G401 (cell line): Measurements from ENCODE around the gene POLR3GL. TPM values are rescaled to one million over a fixed set of nuclear protein-coding genes. Genes with fewer than 3 reads are reported as not detected.
"Not testable (repeated sequence)": the region's sequence is repeated elsewhere in the genome, so short reads cannot be mapped to it uniquely, and the experiment has no call there.

Source experiments
- DNase-seq: peaks from one replicate; pipeline ENCODE4 v3.0.0-alpha.2; 2015; ENCODE audit warnings: low spot score
- in situ Hi-C: cut with HindIII; loops from 2 replicates; pipeline ENCODE4 v1.10.0; 2016; ENCODE audit warnings: low sequenced_read_pairs, mixed read lengths
- total RNA-seq: library from RNA; depleted of rRNA; stranded (reverse); fragments of >200 nt; shearing (Covaris generic); gene quantifications from 2 replicates; pipeline ENCODE4 v1.2.3, GENCODE V29; 2014; rRNA removed

The POLR3GL gene, protein sequence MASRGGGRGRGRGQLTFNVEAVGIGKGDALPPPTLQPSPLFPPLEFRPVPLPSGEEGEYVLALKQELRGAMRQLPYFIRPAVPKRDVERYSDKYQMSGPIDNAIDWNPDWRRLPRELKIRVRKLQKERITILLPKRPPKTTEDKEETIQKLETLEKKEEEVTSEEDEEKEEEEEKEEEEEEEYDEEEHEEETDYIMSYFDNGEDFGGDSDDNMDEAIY
- total RNA-seq = 13.4 and 13.5 TPM in 2 replicates

DNA sequence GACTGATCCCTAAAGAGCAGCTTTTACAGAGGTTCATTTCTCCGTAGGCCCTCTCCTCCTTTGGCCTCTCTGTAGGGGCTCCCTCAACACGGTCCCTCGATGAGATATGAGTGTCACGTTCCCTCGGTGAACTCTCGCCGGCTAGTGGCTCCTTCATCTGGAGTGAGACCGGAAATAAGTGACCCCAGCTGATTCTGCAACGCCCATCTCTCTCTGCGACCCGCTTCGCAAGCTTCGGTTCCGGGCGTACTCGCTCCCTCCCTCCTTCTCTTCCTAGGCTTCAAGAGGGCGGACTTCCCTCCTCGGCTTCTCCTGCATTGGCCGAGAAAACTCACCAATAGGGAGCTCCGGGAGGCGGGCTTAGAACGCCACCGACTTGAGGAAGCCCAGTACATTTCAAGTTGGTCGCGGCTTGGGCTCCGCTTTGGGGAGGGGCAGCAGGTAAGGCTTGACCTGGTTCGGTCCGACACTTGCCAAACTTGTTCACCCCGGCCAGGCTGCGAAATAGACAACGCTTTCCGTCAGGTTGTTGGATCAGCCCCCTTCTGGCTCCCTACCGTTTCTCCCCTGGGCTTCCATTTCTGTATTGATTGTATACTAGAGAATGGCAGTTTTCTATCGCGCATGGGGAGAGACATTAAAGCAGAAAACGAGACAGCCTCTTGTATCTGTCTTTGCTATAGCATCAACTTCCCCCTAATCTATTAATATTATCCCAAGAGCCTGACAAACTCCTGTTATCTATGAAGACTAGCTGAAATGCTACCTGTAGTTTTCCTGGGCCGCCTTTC is at the start of gene POLR3GL, which contains the start of gene ANKRD34A:
POLR3GL (plus strand) TSS at position 363 of the 791 bp plus-strand sequence. CDS start 10,176 bp downstream, outside the sequence.
ANKRD34A (minus strand) TSS at position 248 of the 791 bp plus-strand sequence. CDS start 2,816 bp downstream, outside the sequence.
- in situ Hi-C loops = no loop called here
- DNase-seq = peak; percentile 99

DNA sequence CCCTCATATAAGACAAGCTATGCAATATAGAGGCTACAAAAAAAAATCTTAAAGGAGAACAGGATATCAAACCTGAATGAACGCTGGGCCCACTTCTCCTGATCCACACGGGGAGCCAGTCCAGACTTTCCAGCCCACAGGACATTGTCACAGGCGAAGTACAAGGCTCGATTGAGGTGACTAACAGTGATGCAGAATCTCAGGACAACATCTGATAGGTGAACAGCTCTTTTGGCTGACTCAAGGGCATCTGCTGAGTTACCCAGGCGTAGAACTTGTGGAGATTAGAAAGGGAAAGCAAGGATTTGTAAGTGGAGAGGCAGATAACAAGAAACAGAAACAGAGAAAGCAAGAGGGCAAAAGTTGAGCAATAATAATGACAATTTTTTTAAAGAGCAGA is 47.7 kb upstream of the POLR3GL start:
- DNase-seq = no peak
- in situ Hi-C loops = no loop called here

DNA sequence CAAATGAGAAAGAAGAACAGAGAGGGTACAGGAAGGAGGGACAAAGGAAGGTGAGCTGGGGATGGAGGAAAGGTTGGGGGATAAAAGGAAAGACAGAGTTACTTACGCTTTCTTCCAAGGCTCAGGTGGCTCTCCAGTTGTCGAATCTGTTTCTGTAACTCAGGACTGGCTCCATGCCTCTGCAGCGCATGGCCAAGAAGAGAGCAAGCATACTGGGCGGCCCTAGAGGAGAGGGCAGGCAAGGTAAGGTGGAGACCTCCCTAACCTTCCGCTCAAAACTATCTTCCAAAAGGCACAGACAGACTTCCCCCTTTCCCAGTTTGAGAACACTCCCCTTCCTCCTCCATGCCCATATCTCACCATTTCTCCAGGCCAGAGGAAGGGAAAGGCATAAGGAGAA is 46.9 kb upstream of the POLR3GL start:
- in situ Hi-C loops = no loop called here

DNA sequence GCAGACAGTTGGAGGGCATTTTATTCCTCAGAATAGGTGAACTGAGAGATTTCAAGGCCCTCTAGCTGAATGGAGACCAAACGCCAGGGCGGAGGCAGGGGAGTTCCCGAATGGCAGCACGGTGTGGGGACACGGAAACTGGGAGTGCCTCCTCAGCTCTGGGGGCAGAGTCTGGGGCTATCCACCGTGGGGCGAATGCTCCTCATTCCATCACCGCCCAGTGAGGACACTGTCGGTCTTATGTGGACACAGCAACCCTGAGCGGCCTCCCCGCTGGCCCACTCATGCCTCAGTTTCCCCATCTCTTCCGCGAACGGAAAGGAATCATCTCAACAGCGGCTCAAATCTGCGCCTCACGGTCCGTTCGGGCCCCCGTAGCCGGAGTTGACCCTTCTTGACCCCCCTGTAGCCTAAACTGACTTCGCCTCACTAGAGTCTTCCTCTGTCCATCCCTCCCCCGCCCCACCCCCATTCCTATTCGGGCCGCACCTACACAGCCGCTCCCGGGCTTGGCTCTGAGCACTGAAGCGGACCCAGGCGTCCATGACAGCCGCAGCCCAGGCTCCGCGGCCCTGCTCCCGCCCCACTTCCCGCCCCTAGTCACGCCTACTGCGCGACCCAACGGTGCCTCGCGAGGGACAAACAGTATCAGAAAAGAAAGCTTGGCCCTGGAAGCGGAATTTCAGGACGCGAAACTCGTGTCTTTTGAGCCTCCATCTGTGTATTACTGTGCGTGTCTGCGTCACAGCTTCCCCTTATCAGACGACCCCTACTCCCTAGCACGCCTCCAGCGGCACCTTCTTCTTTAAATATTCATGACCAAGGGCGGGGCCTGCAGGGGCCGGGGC is 46.1 kb upstream of the POLR3GL start, which contains the start of gene PEX11B:
PEX11B (minus strand) TSS at position 574 of the 848 bp plus-strand sequence; CDS start at position 545, 29 bp downstream.
- DNase-seq = peak; percentile 93
- in situ Hi-C loops = no loop called here

More for the DNA sequence above, 46.9 kb upstream of the POLR3GL start:
- DNase-seq = peak; percentile 19

DNA sequence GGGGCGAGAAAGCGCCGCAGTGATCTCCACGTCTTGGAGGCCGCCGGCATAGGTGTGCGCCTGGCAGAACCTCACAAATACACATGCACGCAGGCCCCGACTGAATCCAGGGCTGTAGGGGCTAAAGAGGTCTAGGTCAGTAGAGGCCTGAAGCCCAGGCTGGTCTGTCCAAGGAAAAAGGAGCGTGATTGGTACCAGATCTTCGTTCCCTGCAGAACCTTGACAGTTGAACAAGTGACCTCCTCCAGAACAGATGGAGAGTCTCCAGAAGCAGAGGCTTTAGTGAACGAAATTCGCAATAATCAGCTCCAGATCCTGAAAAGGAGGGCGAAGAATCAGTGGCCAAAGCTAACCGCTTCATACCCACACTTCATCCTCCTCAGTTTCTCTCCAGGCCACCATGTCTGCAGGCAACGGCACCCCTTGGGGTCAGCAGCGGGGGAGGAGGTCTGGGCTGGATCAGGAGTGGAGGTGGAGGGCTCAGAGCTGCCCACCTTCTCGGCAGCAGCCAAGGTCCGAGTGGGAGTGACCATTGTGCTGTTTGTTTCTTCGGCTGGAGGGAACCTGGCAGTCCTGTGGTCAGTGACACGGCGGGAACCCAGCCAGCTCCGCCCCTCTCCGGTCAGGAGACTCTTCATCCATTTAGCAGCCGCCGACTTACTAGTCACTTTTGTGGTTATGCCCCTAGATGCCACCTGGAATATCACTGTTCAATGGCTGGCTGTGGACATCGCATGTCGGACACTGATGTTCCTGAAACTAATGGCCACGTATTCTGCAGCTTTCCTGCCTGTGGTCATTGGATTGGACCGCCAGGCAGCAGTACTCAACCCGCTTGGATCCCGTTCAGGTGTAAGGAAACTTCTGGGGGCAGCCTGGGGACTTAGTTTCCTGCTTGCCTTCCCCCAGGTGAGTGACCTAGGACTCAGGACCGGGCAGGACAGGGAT is 45.2 kb upstream of the POLR3GL start:
- DNase-seq = peak; percentile 73
- in situ Hi-C loops = no loop called here

DNA sequence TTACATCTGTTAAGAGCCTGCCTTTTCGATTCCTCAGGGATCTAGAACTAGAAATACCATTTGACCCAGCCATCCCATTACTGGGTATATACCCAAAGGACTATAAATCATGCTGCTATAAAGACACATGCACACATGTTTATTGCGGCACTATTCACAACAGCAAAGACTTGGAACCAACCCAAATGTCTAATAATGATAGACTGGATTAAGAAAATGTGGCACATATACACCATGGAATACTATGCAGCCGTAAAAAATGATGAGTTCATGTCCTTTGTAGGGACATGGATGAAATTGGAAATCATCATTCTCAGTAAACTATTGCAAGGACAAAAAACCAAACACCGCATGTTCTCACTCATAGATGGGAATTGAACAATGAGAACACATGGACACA is 44.2 kb upstream of the POLR3GL start:
- DNase-seq, in situ Hi-C loops: not testable (repeated sequence)

DNA sequence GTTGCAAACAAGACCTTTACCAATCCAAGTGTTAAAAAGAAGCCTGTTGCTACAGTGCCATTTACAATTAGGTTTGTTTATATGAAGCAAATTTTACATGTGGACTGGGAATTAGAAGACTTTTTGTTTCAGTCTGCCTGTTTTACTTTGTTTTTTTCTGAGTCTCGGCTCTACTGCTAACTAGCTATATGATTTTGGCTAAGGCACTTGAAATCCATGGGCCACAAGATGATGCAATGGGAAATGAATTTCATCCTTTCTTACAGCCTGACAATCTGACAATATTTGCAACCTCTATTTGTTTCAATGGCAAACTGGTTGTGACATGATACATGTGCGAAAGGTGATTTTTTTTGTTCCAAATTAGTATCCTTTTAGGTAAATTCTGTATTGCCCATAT is 42.2 kb upstream of the POLR3GL start:
- in situ Hi-C loops = no loop called here
- no peak for DNase-seq

DNA sequence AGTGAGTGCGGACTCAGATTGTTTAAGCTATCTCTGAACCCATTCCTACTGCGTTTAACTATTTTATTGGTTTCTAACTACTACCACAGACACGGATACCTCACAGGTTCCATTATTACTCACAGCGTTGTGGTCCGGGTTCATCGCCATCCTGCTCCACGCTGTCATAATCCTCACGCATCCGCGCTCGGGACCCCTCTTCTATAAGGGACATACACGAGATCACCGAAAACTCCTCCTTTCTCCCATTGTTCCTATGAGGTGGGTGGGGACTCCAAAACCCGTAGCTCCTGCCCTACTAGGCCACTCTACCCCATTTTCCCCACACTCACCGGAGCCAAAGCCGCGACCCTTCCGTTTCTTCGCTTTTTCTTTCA is 37.8 kb upstream of the POLR3GL start:
- in situ Hi-C loops = no loop called here

DNA sequence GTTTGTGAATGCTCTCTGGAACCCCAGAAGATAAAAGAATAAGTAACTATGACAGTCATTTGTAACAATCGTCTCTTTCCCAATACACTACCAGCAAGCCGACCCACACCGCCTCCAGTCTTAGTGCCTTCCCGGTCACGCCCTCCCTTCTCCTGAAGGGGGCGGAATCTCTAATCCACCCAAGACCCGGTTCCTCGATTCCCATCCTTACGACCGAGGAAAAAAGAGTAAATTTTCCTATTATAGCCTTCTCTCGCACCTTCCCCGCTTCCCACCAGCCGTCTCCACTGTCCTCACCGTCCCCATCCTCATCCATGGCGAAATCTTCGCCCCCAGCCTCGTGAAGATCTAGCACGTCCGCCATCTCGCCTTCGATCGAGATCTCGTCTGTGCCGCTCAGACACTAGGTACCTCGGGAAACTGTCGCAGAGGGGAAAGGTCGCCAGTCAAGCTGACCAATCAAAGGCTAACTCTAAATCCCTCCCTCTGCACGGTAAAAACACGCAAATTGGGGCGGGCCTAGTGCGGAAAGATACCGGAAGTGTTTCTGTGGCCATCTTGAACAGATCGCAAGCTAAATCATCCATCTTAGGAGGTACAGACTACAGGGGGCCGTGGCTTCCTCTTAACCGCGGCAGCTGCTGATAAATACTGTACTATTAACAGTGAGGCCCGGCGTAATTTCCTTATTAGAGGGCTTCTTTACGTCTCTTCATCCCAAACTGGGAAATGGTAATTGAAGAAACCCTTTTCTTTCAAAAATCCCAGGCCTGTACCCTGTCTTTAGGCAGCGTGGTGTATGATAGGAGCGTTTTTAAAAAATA is 37.2 kb upstream of the POLR3GL start, which contains the start of gene RBM8A:
RBM8A (minus strand) TSS at position 422 of the 824 bp plus-strand sequence; CDS start at position 364, 58 bp downstream.
- peak; percentile 99 for DNase-seq
- in situ Hi-C loops = no loop called here

More for the DNA sequence above, 37.8 kb upstream of the POLR3GL start:
- DNase-seq = no peak

DNA sequence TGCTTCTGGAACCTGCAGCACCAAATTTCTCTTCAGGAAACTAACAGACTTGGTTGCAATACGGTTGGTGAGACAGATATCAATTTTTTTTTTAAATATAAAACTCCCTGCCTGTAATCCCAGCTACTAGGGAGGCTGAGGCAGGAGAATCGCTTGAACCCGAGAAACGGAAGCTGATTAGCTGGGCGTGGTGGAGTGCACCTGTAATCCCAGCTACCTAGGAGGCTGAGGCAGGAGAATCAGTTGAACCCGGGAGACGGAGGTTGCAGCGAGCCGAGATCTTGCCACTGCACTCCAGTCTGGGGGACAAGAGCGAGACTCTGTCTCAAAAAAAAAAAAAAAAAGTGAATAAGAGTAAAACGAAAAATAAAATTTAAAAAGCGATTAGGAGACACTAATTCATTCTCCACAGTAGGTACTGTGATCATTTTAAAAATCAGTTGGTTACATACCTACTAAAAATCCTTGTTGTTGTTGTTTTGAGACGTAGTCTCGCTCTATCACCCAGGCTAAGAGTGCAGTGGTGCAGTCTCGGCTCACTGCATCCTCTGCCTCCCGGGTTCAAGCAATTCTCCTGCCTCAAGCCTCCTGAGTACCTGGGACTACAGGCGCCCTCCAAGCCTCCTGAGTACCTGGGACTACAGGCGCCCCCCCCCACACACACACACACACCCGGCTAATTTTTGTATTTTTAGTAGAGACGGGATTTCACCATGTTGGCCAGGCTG is 36.4 kb upstream of the POLR3GL start:
- in situ Hi-C loops = no loop called here
- DNase-seq = no peak

DNA sequence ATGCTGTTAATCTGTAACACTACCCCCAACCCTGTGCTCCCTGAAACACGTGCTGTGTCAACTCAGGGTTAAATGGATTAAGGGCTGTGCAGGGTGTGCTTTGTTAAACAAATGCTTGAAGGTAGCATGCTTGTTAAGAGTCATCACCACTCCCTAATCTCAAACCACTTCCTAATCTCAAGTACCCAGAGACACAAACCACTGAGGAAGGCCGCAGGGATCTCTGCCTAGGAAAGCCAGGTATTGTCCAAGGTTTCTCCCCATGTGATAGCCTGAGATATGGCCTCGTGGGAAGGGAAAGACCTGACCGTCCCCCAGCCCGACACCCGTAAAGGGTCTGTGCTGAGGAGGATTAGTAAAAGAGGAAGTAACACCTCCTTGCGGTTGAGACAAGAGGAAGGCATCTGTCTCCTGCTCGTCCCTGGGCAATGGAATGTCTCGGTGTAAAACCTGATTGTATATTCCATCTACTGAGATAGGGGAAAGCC is 31.9 kb upstream of the POLR3GL start:
- DNase-seq, in situ Hi-C loops: not testable (repeated sequence)

DNA sequence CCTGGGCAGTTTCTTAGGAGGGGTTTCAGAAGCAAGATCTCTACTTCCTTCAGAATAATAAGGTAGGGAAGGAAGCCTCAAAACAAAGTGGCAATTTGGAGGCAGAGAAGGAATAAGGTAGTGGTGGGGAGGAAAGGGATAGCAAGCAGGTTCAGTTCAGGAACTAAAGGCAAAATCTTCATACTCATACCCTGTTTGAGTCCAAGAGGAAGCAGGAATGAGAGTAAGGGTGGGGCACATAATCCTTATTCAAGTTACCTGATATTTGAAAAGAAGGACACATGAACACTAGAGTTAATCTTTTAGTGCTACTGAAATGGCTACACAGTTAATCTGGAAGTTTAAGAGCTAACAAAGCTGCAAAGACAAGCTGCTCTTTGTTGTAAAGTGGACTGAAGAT is 28.8 kb upstream of the POLR3GL start:
- in situ Hi-C loops = no loop called here
- no peak for DNase-seq

DNA sequence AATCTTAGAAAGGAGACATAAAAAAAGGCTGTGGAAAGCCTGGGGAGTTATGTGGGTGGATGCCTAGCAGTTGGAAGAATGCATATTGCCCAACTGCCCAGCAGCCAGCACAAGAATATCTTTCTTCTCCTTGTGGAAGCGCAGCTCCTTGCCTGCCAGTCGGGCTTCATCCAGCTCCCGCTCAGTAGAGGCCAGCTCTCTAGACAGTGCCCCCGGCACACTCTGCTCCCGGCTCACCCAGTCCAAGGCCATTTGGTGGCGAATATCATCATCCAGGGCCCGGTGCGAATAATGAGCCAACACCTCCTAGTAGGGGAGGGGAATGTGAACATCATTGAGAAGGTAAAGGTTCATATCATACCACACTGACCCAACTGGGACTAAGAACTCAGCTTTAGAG is 28.2 kb upstream of the POLR3GL start:
- in situ Hi-C loops = no loop called here
- no peak for DNase-seq

DNA sequence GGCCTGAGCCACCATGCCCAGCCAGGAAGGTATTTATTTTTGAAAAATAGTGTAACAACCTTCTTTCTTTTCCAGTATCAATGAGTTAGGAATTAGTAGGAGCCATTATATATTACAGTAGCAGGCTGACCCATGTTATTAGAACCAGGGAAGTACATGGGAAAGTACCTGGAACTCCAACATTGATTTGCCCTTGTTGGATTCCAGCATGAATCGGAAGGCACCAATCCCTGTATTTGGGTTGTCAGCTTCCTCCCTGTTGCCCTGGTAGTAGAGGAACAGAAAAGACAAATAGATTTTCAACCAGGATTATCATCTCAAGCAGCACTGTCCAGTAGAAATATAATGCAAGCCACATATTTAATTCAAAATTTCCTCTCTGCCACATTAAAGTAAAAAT is 27.1 kb upstream of the POLR3GL start:
- DNase-seq = no peak
- in situ Hi-C loops = no loop called here

DNA sequence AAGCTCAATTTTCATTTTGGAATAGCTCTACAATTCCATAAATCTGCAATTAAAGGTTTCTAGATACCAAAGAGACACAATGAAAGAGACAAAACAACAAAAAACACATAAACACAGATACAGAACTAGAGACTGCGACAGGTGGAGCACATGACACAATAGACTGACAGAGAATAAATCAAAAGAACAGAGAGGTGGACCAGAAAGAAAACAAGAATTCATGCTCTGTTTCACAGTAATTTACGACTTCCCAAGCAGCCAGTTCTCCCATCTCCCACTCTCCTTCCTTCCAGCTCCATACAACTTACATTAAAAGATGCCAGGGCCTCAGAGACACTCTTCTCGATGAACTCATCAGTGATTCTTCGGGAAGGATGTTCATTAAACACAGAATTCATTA is 22.1 kb upstream of the POLR3GL start:
- DNase-seq = no peak
- in situ Hi-C loops = no loop called here

DNA sequence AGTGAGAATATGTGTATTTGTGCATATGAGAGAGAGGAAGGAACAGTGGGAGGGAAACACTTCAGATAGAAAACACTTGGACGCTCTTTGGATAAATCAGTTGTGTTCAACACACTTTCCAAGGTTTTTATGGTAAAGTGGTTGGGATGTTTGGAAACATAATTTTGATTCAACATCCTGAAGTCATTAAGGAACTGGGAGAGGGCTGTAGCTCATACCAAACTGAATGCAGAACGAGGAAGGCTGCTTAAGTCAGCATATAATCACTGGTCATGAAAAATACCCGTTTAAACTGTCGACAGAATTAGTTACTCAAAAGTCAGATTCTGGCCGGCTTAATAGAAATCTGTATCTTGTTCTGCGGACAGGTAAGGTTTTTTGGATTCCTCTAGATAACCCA is 21.6 kb upstream of the POLR3GL start:
- no peak for DNase-seq
- in situ Hi-C loops = no loop called here

DNA sequence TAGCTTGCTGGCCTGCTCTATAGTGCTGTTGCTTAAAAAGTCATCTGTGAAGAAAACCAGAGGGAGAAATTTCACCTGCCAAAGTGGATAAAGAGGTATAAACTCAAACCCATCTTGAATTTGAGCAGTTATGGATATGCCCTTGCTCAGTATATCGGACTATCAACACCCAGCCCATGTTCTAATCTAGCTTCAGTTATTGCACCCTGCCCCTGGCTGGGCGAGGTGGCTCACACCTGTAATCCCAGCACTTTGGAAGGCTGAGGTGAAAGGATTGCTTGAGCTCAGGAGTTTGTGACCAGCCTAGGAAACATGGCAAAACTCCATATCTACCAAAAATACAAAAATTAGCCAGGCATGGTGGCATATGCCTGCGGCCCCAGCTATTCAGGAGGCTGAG is 20.0 kb upstream of the POLR3GL start:
- DNase-seq = no peak
- in situ Hi-C loops = no loop called here
